Panc1 (cell line): ENCODE measurements around the gene CHST14. TPM values are rescaled to one million over a fixed set of nuclear protein-coding genes. Genes with fewer than 3 reads are reported as not detected.
A peak's percentile ranks its signal among the peaks of the same experiment; 100 is the strongest.

Source experiments
- ATAC-seq: fragments of 200-7000 bp; cut with Tn5 transposase; 2 replicates; pipeline ENCODE4 v1.9.1; 2020; ENCODE audit warnings: mild to moderate bottlenecking, moderate library complexity
- Bru-seq: library from RNA; stranded (reverse); fragments of 400-500 nt; gene quantifications from one replicate; lab custom pipeline; 2021; lab: Mats Ljungman, UMichigan
- BruChase-seq, 2 experiments: library from RNA; stranded (reverse); fragments of 400-500 nt; gene quantifications; one replicate each; lab custom pipeline; 2021; lab: Mats Ljungman, UMichigan
- BruUV-seq: library from RNA; stranded (reverse); fragments of 400-500 nt; replicated peaks from 2 replicates; lab custom pipeline; 2021; lab: Mats Ljungman, UMichigan
- CTCF ChIA-PET: fragments of 300-600 bp; sonication (Branson Sonifier 250); formaldehyde crosslinking; loops from one replicate; lab custom pipeline; 2022; ENCODE audit warnings: antibody characterized with exemption; lab: Charles Lee
- POLR2A ChIA-PET: fragments of 300-600 bp; sonication (Branson Sonifier 250); formaldehyde crosslinking; loops from one replicate; lab custom pipeline; 2022; ENCODE audit warnings: antibody characterized with exemption; lab: Charles Lee
- DNase-seq: peaks from one replicate; pipeline ENCODE4 v3.0.0-alpha.2; 2010; ENCODE audit warnings: low read depth, low spot score
- H3K27ac ChIP-seq: 2 replicates; pipeline ENCODE4 v1.5.1; 2011; ENCODE audit warnings: mild to moderate bottlenecking, low read length, inconsistent platforms
- H3K27me3 ChIP-seq: fragments of 200-500 bp; sonication (Bioruptor generic); 2 replicates; pipeline ENCODE4 v1.6.0; 2014; ENCODE audit warnings: low read length, inconsistent platforms; ENCODE audit not compliant: control insufficient read depth, insufficient read depth
- H3K36me3 ChIP-seq: fragments of 200-500 bp; sonication (Bioruptor generic); 2 replicates; pipeline ENCODE4 v1.5.1; 2014; ENCODE audit warnings: inconsistent platforms, mild to moderate bottlenecking, low read length, moderate library complexity; ENCODE audit not compliant: control insufficient read depth, insufficient read depth
- H3K4me1 ChIP-seq: 2 replicates; pipeline ENCODE4 v1.5.1; 2011; ENCODE audit warnings: inconsistent platforms, mild to moderate bottlenecking, low read length, moderate library complexity; ENCODE audit not compliant: control insufficient read depth, insufficient read depth
- H3K4me3 ChIP-seq, 2 experiments: 2 replicates each; pipeline ENCODE4 v1.5.1; 2011 to 2012; ENCODE audit warnings: low read depth in 2 of 2, low read length in 2 of 2, mild to moderate bottlenecking in 2 of 2, inconsistent platforms in 1 of 2, moderate library complexity in 1 of 2
- H3K9me3 ChIP-seq: fragments of 200-500 bp; sonication (Bioruptor generic); 2 replicates; pipeline ENCODE4 v1.5.1; 2014; ENCODE audit warnings: low read depth, mild to moderate bottlenecking, inconsistent platforms, low read length, moderate library complexity; ENCODE audit not compliant: control insufficient read depth, insufficient read depth
- POLR2AphosphoS5 ChIP-seq: IDR thresholded peaks from 2 replicates; pipeline ENCODE4 v1.6.1; 2012; ENCODE audit warnings: mild to moderate bottlenecking, low read depth, low read length, moderate library complexity
- SIN3A ChIP-seq: IDR thresholded peaks from 2 replicates; pipeline ENCODE4 v1.6.1; 2012; ENCODE audit warnings: low read depth, mild to moderate bottlenecking, low read length, moderate library complexity, borderline replicate concordance; ENCODE audit not compliant: insufficient read depth
- TCF7L2 ChIP-seq: IDR thresholded peaks from 2 replicates; pipeline ENCODE4 v1.6.1; 2011; ENCODE audit warnings: mild to moderate bottlenecking, low read depth, low read length, inconsistent platforms
- in situ Hi-C: cut with HindIII; loops from 2 replicates; pipeline ENCODE4 v1.10.0; 2016; ENCODE audit warnings: low sequenced_read_pairs, low pct_unique_long_range_greater_than_20kb
- intact Hi-C: fragments of 100-400 bp; cut with micrococcal nuclease; formaldehyde crosslinking; loops from one replicate; pipeline ENCODE4 v1.10.0; 2022; ENCODE audit not compliant: unreplicated experiment
- long read RNA-seq: library from polyadenylated mRNA; unstranded; transcript quantifications from one replicate; pipeline ENCODE4 v2.0.0, GENCODE V29; 2021; ENCODE audit not compliant: unreplicated experiment
- polyA plus RNA-seq: library from polyadenylated mRNA; unstranded; fragments of >200 nt; gene quantifications from one replicate; pipeline ENCODE4 v1.2.1, GENCODE V29; 2012; ENCODE audit warnings: missing spikeins; ENCODE audit not compliant: insufficient read length
- total RNA-seq: library from RNA; stranded (reverse); gene quantifications from one replicate; pipeline ENCODE4 v1.2.1, GENCODE V29; 2021; ENCODE audit not compliant: unreplicated experiment
- TF ChIP-seq, protein P1 (sequence below): fragments of 450-650 bp; IDR thresholded peaks from 2 replicates; pipeline ENCODE4 v1.5.1; 2017; ENCODE audit warnings: mild to moderate bottlenecking
- TF ChIP-seq, protein P2 (sequence below), 2 experiments: IDR thresholded peaks; 2 replicates each; pipeline ENCODE4 v1.6.1; 2011 to 2012; ENCODE audit warnings: low read depth in 2 of 2, control low read depth in 1 of 2, low read length in 1 of 2, mild to moderate bottlenecking in 1 of 2, moderate library complexity in 1 of 2; ENCODE audit not compliant: insufficient read depth in 1 of 2

CHST14 gene, protein sequence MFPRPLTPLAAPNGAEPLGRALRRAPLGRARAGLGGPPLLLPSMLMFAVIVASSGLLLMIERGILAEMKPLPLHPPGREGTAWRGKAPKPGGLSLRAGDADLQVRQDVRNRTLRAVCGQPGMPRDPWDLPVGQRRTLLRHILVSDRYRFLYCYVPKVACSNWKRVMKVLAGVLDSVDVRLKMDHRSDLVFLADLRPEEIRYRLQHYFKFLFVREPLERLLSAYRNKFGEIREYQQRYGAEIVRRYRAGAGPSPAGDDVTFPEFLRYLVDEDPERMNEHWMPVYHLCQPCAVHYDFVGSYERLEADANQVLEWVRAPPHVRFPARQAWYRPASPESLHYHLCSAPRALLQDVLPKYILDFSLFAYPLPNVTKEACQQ
- total RNA-seq: 42.4 TPM
- polyA plus RNA-seq: 48.2 TPM
- Bru-seq, nascent RNA: percentile 63 among the genes with signal in this experiment
- BruChase-seq, experiment 1, labeled RNA remaining after a 2-hour chase: percentile 86 among the genes with signal in this experiment
- percentile 94 among the genes with signal in this experiment for BruChase-seq, experiment 2, labeled RNA remaining after a 6-hour chase
- long read RNA-seq, transcript CHST14-201 (1 exons, 3,574 nt): major isoform, 40 of 40 reads
- long read RNA-seq, partial matches to known transcripts: 0 of 40 reads
- long read RNA-seq, other reads (novel, unspliced or antisense): 0 of 40 reads

DNA sequence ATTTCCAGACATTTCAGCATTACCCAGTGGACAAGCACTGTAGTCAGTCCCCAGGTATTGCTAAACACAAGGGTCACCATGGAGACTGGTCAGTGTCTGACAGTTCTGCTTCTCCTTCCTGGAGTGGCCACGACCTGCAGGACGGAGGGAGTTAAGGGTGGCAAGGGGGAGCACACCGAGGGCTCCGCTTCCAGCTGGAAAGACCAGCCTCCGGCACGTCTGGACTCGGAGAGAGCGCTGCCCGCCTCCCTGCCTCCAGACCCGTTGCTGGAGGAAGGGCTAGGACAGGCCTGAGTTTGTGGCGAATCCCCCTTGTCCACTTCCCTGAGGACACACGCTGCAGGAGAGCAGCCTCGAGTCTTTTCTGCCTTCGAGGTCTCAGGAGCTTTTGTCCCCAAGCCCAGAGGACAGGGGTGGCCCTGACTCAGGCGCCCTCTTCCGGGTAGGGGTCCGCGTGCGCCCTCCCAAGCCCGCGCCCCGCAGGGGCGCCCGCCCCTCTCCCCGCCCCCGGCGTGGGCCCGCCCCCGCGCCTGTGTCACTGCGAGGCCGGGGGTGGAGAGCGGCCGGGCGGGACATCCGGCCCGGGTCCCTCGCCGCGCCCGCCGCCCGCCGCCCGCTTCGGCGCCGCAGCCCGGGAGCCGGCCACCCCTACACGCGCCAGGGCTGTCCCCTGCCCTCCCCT lies at the start of gene CHST14:
Gene CHST14 (plus strand): TSS at position 562 of the 682 bp plus-strand sequence. CDS start 230 bp downstream, outside the sequence.
- no TSS peak for BruUV-seq
- Histone ChIP-seq H3K27ac (peak within 1 kb of the TSS; percentile 90), H3K9me3 (no peaks in the 10 kb centered on the region), H3K4me3 (peak within 1 kb of the TSS; percentile 62 to 71), H3K27me3 (no peaks in the 10 kb centered on the region), H3K4me1 (peaks cover 14% of the 10 kb centered on the region), H3K36me3 (no peaks in the 10 kb centered on the region; the same call in 1 of the 2 replicates)
- ATAC-seq (peak; percentile 90), DNase-seq (no peak)
- POLR2A ChIA-PET: interaction anchor here (0.6 to 0.8 kb wide), 2 partner anchors 111 to 1095 kb away, joined by 3 to 7 read pairs; no protein-coding TSS in a partner anchor
- in situ Hi-C loops (no loop called here), intact Hi-C loops (no loop called here)
- CTCF ChIA-PET: interaction anchor here (1.5 kb wide), 1 partner anchor 94 kb away, joined by 4 read pairs; the partner anchor contains the start of gene CCDC32
- TF ChIP-seq POLR2AphosphoS5: peak; percentile 39
- TF ChIP-seq, protein P1, sequence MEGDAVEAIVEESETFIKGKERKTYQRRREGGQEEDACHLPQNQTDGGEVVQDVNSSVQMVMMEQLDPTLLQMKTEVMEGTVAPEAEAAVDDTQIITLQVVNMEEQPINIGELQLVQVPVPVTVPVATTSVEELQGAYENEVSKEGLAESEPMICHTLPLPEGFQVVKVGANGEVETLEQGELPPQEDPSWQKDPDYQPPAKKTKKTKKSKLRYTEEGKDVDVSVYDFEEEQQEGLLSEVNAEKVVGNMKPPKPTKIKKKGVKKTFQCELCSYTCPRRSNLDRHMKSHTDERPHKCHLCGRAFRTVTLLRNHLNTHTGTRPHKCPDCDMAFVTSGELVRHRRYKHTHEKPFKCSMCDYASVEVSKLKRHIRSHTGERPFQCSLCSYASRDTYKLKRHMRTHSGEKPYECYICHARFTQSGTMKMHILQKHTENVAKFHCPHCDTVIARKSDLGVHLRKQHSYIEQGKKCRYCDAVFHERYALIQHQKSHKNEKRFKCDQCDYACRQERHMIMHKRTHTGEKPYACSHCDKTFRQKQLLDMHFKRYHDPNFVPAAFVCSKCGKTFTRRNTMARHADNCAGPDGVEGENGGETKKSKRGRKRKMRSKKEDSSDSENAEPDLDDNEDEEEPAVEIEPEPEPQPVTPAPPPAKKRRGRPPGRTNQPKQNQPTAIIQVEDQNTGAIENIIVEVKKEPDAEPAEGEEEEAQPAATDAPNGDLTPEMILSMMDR: no peak; the same call in 1 of the 2 replicates

DNA sequence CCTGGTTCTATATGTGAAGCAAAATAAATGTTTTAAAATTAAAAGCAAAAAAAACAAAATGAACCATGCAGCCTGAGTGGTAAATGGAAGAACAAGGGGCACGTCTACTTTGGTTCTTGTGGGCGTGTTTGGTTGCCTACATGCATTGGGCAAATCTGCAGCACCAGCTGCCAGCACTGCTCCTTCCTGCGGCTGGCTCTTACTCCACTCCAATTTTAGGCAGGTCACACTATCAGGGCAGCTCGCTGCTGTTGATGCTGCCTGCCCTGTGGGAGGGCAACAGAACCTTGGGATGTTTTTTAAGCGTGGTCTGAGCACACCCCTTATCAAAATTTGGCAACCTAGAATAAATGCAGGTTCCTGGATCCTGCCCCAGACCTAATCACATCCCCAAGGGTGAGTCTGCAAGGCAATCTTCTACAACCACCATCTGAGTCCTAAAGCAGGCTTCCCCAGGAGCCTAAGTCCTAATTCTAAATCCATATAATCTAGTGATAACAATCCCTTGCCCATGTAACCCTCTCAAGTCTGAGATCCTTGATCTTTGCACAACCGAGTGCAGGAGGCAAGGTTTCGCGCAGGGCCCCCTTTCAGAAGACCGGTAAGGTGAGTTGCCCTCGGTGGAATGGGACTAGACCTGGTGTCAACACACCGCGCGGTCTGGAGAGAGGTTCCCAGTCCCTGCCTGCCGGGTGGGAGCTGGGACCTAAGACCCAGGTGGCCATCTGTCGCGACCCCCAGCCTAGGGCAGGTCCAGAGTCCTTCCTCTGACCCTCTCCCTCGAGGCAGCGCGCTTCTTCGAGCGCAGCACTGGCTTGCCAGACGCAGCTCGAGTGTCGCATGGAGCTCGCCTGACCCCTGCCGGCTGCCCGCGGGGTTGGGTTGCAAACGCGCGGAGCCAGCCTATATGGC lies 49.3 kb upstream of the CHST14 start:
- ATAC-seq (peak; percentile 94), DNase-seq (peak; percentile 45)
- no peaks in the 10 kb centered on the region for H3K9me3 ChIP-seq
- ChIA-PET POLR2A (interaction anchor here (0.6 to 1.2 kb wide), 3 partner anchors 22 to 78 kb away, joined by 3 to 11 read pairs (median 4); no protein-coding TSS in a partner anchor), CTCF (interaction anchor here (0.6 to 2.4 kb wide), 7 partner anchors 18 to 340 kb away, joined by 3 to 19 read pairs (median 6); no protein-coding TSS in a partner anchor)
- peaks cover 19% of the 10 kb centered on the region for H3K4me1 ChIP-seq
- H3K27me3 ChIP-seq: no peaks in the 10 kb centered on the region
- intact Hi-C loops: loop anchor here (2.0 to 5.0 kb wide), 3 partner anchors 77 to 144 kb away; partner anchors contain the start of gene INAFM2
- H3K27ac ChIP-seq: peak overlapping the region; percentile 26; the same call in 1 of the 2 replicates
- BruUV-seq: no TSS peak
- TF ChIP-seq, protein P1: peak; percentile 98
- no peak for TF ChIP-seq TCF7L2
- TF ChIP-seq, protein P2, sequence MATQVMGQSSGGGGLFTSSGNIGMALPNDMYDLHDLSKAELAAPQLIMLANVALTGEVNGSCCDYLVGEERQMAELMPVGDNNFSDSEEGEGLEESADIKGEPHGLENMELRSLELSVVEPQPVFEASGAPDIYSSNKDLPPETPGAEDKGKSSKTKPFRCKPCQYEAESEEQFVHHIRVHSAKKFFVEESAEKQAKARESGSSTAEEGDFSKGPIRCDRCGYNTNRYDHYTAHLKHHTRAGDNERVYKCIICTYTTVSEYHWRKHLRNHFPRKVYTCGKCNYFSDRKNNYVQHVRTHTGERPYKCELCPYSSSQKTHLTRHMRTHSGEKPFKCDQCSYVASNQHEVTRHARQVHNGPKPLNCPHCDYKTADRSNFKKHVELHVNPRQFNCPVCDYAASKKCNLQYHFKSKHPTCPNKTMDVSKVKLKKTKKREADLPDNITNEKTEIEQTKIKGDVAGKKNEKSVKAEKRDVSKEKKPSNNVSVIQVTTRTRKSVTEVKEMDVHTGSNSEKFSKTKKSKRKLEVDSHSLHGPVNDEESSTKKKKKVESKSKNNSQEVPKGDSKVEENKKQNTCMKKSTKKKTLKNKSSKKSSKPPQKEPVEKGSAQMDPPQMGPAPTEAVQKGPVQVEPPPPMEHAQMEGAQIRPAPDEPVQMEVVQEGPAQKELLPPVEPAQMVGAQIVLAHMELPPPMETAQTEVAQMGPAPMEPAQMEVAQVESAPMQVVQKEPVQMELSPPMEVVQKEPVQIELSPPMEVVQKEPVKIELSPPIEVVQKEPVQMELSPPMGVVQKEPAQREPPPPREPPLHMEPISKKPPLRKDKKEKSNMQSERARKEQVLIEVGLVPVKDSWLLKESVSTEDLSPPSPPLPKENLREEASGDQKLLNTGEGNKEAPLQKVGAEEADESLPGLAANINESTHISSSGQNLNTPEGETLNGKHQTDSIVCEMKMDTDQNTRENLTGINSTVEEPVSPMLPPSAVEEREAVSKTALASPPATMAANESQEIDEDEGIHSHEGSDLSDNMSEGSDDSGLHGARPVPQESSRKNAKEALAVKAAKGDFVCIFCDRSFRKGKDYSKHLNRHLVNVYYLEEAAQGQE (IDR thresholded peaks at IDR 0.05; ENCODE audit: insufficient read depth in 1 of 2, low read depth in 2 of 2, low read length in 1 of 2): peak in 1 of 2 experiments; percentile 55; a peak in 1 of 4 replicates
- TF ChIP-seq SIN3A: 0 out of 2 replicates have a peak, but pooled peaks have one; percentile 46
- peak; percentile 75 for TF ChIP-seq POLR2AphosphoS5
- peak overlapping the region in 1 of 2 experiments; percentile 41; a peak in 2 of 4 replicates for H3K4me3 ChIP-seq
- H3K36me3 ChIP-seq: no peaks in the 10 kb centered on the region; the same call in 1 of the 2 replicates
- in situ Hi-C loops: no loop called here
